Peyer's patch (tissue), 4 donors: Measurements from ENCODE around the gene NPFFR1.

Source experiments
- CTCF ChIP-seq, 6 experiments: fragments of 450-650 bp in 4 of 6; fragments of 200-600 bp in 2 of 6; sonication (generic) in 1 of 6; IDR thresholded peaks; one replicate each; pipeline ENCODE4 v1.5.1; 2017 to 2019; ENCODE audit warnings: antibody characterized with exemption in 6 of 6, mild to moderate bottlenecking in 3 of 6, moderate library complexity in 1 of 6
- POLR2A ChIP-seq, 2 donors: fragments of 450-650 bp; IDR thresholded peaks; one replicate each; pipeline ENCODE4 v1.5.1; 2017; ENCODE audit warnings: antibody characterized with exemption in 2 of 2, mild to moderate bottlenecking in 2 of 2, moderate library complexity in 2 of 2

- TF ChIP-seq CTCF (IDR thresholded peaks at IDR 0.05) (no peak), POLR2A (IDR thresholded peaks at IDR 0.05) (no peak)
Observed at GRCh38 chr10:70270952-70271351, 12.9 kb downstream of the NPFFR1 start.
